GM18951 (cell line): ENCODE results near the gene PDE4A.

ENCODE experiments used
- POLR2A ChIP-seq: IDR thresholded peaks from 4 replicates; pipeline ENCODE4 v1.6.1; 2011; ENCODE audit warnings: mild to moderate bottlenecking; ENCODE audit not compliant: insufficient read length, insufficient read depth; ENCODE audit errors: extremely low read depth
- in situ Hi-C: fragments of 300-500 bp; cut with MboI; formaldehyde crosslinking; loops from one replicate; pipeline ENCODE4 v1.12.0; 2022; ENCODE audit warnings: low sequenced_read_pairs, mixed read lengths, inconsistent platforms; ENCODE audit not compliant: unreplicated experiment

The PDE4A gene

DNA sequence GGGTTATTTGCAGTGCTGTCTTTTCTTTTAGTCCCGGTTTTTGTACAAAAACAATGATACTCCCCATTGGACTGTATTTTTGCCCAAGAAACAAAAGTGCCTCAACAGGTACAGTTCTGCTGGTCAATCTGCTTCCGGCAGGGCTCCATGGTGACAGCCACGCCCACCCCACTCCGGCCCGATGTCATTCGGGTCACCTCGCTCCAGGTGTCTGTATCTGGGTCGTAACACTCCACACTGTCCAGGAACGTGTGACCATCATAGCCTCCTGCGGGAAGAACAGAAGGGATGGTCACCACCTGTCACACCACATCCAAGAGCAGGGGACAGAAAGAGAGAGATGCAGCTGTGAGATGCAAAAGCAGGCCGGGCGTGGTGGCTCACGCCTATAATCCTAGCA, 66.2 kb downstream of the PDE4A start:
- no peak for TF ChIP-seq POLR2A
- in situ Hi-C loops = no loop called here

DNA sequence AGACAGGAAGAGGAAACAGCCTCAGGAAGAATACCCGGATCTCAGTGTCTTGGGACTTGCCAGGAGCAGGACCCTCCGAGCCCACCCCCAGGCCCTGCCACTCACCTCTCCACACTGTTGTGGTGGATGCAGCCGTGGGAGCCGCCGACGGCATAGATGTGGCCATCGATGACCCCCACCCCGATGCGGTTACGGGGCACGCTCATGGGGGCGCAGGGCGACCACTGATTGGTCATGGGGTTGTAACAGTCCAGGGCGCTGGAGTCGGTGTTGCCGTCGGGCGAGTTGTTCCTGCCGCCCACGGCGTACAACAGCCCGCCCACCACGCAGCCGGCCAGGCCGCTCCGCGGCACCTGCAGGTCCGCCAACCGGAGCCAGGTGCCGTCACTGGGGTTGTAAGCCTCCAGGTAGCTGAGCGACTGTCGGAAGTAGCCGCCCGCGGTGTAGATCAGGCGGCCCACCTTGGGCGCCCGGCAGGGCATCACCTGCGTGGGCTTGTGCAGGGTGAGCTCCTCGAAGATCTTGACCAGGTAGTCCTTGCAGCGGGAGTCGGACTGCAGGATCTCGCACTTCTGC, 71.2 kb downstream of the PDE4A start:
- in situ Hi-C loops = no loop called here
- no peak for TF ChIP-seq POLR2A

DNA sequence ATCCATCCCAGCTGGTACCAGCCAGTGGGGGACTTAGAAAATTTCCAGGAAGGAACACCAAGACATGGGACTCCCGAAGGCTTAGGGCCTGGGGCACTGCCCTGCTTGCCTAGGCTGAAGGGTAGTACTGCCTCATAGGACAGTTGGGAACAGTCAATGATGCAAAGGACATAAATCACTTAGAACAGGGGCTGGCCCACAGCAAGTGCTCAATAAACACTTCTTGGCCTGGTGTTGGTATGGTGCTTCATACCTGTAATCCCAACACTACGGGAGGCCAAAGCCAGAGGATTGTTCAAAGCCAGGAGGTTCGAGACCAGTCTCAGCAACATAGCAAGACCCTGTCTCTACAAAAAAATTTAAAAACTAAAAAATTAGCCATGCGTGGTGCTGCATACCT, 77.0 kb downstream of the PDE4A start:
- in situ Hi-C loops = no loop called here
- TF ChIP-seq POLR2A = no peak

DNA sequence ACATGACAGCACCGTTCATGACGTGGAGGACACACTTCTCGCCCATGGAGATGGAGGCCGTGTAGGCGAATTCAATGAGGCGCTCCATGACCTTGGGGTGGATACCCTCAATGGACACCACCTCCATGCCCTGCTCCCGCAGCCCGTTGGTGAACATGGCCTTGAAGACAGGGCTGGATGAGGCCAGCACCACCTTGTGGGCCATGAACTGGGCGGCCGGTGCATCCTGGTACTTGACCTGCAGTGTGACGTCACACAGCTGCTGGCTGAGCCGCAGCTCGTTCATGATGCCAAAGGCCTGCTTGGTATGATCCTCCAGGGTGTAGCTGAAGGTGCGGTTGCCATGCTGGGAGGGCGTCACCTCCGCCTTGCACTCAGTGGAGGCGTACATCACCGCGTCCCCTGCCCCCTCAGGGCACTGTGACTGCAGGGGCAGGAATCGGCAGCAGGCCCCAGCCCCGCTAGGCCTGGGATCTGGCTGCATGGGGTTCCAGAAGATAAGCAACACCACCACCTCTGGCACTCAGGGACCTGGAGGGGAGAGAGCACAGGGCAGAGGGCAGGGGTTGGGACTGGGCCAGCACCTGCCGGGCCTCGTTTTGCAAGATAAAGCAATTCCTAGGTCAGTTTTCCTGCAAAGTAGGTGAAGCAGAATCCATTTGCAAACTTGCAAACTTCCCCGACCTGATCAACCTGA, 79.4 kb downstream of the PDE4A start:
- in situ Hi-C loops = no loop called here
- peak; percentile 22 for TF ChIP-seq POLR2A

DNA sequence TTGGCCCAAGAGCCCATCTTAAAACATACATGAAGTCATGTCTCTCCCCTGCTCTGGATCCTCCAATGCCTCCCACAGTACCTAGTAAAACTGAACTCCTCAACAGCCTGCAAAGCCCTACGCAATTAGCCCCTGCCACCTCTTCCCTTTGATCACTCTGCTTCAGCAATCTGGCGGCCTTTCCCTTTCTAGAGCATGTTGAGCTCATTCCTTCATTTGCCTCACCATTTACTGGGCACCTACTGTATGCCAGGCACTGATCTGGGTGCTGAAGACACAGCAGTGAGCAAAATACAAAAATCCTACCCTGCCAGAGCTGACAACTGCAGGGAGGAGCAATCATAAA, 79.9 kb downstream of the PDE4A start:
- in situ Hi-C loops = no loop called here
- TF ChIP-seq POLR2A = no peak

DNA sequence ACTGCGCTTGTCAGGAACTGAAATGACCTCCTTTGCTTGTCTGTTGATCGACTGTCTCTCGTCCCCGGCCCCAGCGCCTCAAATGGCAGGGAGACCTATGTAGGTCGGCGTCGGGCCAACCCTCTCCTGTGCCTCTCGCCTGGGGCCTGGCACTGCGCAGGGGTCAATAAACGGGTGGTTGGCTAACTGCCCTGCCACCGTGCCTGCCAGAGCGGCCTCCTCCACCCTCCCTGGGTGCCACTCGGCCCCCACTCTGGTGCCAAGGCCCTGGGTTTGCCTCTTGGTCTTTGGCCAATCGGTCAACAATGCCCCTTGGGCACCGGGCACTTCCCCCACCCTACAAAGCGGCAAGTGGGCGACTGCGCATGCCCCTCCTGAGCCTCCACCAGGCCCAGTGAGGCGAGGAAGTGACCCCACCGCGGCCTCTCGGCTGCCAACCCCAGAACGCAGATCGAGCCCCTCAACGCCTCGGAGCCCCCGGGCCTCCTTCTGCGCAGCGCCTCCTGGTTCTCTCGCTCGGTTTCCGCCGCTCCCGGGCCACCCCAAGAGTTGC, 81.7 kb downstream of the PDE4A start:
- in situ Hi-C loops = no loop called here
- no peak for TF ChIP-seq POLR2A

DNA sequence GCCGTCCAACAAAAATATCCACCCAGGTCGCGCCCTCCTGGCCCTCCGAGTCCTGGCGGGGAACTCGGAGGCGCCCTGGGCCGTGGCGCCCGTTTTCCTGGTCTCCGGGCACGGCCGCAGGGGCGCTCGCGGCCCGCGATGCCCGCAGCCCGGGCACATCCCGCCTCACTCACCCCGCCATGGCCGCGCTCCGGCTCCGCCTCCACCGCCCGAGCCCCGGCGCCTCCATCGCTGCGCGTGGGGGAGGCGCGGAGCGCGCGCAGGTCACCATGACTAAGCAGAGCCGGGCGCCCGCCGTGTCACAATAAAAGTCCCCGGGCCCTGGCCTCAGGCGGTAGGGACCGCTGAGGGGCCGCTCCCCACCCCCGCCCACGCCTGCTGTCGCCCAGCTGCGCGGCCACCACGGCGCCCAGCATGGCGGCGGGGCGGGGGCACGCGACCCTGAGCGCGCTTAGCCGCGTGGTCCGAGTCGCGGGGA, 82.2 kb downstream of the PDE4A start:
- TF ChIP-seq POLR2A = peak; percentile 93
- in situ Hi-C loops = no loop called here

DNA sequence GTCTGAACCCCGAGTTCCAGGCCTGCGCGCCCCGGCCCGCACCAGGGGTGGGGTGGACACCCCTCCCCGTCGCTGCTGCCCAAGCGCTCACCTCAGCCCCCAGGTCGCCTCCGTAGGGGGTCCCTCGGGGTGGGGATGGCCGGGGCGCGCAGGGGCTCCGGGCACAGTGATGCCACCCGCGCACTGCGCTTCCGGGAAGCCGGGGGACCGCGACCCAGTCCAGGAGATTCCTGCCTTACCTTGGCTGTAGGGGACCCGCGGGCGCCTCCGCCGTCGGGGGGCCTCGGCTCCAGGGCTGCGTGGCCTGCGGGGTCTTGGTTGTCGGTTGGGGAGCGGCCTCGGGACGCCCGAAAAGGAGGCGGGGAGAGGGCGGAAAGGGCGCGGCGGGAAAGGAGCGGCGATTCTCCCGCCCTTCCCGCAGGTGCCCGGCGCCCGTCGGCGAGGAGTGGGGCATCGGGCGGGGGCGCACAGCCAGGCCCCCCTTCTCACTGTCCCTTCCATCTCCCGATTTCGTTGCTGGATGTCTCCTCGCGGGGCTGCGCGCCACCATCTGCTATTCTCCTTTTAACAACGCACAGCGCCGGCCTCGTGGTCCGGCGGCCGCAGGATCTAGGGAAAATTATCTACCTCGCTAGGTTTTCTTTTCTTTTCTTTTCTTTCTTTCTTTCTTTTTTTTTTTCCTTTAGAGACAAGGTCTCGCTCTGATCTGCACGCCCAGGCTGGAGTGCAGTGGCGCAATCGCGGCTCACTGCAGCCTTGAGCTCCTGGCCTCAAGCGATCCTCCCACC, 82.9 kb downstream of the PDE4A start, which contains the start of gene KEAP1:
TSS of gene KEAP1 (minus strand) at position 355 of the 788 bp plus-strand sequence. CDS start 3,323 bp downstream, outside the sequence.
- no peak for TF ChIP-seq POLR2A
- in situ Hi-C loops = no loop called here

DNA sequence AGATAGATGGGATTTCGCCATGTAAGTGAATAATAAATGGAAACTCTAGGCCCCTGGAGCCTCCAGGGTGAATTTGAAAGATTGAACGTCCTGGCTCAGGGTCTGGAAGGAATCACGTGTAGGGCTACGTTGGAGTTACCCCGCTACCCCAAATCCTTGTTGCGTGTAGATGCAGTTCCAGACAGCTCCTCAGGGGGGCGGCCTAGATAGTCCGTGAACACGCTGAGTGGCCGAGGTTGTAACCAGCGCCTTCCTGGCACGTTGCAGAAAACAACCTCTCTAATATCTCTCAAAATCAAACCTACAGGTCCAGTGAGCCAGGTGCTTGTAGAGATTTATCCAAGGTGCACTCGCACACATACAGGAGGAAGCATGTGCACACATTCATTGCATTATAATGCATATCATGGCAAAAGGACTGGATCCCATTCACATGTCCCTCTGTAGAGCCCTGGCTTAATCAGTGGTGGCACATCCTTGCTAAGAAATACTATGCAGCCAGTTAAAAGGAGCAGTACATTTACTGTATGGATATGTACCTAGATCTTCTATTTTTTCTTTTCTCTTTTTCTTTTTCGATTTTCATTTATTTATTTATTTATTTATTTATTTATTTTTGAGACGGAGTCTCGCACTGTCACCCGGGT, 85.4 kb downstream of the PDE4A start:
- in situ Hi-C loops = no loop called here
- TF ChIP-seq POLR2A = no peak

DNA sequence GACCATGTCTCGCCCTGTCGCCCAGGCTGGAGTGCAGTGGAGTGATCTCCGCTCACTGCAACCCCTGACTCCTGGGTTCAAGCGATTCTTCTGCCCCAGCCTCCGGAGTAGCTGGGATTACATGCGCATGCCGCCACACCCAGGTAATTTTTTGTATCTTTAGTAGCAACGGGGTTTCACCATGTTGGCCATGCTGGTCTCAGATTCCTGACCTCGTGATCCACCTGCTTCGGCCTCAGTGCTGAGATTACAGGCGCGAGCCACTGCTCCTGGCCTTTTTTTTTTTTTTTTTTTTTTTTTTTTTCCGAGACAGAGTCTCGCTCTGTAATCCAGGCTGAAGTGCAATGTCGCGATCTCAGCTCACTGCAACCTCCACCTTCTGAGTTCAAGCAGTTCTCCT, 87.7 kb downstream of the PDE4A start:
- in situ Hi-C loops = no loop called here
- no peak for TF ChIP-seq POLR2A

DNA sequence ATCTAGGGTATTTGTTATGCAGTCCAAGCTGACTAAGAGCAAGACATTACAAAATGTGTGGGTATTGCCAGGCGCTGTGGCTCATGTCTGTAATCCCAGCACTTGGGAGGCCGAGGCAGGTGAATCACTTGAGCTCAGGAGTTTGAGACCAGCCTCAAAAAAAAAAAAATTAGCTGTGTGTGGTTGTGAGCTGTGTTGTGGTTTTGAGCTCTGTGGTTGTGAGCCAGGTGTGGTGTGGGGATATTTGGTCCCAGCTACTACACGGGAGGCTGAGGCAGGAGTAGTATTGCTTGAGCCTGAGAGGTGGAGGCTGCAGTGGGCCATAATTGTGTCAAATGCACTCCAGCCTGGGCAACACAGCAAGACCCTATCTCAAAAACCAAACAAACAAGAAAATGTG, 88.4 kb downstream of the PDE4A start:
- in situ Hi-C loops = no loop called here
- TF ChIP-seq POLR2A = no peak

DNA sequence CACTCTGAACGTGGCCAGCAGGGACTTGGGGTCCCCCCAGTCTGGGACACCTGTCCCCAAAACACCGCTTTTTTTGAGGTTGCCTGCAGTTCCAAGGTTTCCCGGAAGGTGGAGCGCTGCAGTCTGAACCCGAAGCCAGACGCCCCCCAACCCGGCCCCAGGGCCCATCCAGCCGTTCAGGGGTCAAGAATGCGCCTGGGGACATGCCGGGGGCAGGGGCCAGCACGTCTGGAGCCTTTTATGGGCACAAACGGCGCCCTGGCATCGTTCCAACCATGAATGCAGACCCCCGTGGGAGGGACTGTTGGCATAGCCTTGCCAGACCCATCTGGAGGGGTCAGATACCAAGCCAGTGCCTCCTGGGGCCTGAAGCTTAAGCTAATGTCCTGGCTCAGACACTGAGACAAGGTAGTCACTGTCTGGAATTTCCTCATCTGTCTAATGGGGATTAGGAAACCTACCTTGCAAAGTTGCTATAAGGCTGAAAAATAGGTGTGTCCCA, 90.0 kb downstream of the PDE4A start:
- TF ChIP-seq POLR2A = no peak
- in situ Hi-C loops = no loop called here

DNA sequence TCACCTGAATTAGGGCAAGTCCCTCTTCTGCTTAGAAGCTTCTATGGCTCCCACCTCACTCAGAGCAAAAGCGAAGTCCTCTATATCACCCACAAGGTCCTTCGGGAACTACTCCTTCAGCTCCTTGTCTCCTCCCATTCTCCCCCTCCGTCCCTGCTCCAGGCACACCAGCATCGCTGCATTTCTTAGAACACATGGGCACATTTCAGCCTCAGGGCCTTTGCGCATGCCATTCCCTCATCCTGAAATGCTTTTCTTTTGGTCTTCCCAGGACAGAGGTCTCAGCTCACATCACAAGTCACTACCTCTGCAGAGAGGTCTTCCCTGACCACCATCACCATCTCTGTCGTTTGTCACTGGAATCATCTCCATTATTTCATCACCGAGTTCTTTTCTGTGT, 92.9 kb downstream of the PDE4A start:
- no peak for TF ChIP-seq POLR2A
- in situ Hi-C loops = no loop called here
